ENCODE measurements around the gene ZDHHC19.
A peak's percentile ranks its signal among the peaks of the same experiment; 100 is the strongest.
"Not testable (repeated sequence)": the region's sequence is repeated elsewhere in the genome, so short reads cannot be mapped to it uniquely, and the experiment has no call there.

Gene ZDHHC19

DNA sequence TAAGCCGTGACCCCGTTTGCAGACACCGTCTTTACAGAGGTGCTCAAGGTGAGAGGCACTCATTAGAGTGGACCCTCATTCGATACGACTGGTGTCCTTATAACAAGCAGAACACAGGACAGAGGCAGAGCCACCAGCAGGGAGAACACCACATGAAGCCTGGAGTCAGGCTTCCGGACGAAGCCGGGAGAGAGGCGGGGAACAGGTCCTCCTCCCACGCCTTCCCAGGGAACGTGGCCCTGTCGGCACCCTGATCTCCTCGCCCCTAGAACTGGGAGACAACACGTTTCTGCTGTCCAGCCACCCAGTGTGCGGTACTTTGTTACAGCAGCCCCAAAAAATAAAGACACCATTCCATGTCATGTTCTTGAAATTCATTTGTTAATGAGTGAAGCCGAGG is 33.6 kb downstream of the ZDHHC19 start:
- no peak for DNase-seq

DNA sequence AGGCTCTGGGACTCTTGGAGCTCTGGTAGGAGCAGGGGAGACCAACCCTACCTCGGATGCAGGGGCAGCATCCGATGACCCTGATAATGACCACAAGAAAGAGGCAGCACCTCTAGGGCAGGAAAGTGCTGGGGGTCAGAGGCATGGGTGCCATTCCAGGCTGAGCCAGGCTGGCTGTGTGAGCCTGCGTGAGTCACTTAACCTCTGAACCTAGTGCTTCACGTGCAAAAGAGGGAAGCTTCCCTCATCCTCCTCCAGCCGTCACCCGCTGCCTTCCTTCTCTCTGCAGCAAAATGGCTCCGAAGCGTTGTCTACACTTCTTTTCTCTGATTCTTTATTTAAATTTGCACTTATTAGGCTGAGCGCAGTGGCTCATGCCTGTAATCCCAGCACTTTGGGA is 35.5 kb downstream of the ZDHHC19 start:
- no peak for DNase-seq

DNA sequence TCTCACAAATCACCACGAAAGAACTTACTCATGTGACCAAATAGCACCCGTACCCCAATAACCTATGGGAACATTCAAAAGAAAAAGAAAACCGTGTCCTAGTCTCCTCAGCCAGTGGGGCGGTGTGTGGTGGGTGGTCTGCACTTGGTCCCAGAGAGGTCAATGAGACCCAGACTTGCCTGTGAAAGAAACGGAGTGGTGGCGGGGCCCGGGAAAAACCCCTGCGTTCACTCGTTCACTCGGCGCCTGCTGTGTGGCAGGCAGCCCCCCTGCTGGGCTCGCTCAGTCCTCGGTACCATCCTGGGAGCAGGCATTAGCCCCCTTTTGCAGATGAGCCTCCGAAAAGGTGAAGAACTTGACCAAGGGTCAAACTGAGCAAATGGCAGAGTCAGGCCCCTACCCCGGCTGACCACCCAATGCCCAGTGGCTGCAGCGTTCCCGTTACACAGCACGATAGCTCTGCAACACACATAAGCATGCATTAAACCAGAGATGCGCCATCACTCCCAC is 36.0 kb downstream of the ZDHHC19 start:
- DNase-seq = no peak

DNA sequence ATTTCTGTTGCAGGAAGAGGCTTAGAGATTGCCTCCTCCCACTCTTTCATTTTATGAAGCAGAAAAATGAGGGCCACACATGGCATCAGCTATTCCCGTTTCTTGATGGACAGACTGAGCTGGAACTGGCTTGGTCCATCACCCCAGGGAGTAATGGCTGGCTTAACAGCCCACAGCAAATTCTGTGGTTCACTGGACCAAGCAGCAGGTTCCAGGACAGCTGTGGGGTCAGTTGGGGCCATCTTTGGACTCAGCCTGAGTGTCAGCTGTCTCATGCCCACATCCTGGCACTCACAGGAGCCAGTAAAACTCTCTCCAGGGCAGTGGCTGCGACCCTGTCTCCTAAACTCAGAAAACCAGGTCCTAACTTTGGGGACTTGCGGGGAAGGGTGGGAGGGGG is 36.5 kb downstream of the ZDHHC19 start:
- no peak for DNase-seq

DNA sequence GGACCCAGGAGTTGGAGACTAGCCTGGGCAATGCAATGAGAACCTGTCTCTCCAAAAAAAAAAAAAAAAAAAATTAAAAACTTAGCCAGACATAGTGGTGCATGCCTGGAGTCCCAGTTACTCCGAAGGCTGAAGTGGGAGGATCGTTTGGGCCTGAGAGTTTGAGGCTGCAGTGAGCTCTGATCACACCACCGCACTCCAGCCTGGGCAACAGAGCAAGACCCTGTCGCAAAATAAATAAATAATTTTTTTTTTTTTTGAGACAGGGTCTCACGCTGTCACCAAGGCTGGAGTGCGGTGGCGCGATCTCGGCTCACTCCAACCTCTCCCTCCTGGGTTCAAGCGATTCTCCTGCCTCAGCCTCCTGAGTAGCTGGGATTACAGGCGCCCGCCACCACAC is 40.9 kb downstream of the ZDHHC19 start:
- DNase-seq = not testable (repeated sequence)

DNA sequence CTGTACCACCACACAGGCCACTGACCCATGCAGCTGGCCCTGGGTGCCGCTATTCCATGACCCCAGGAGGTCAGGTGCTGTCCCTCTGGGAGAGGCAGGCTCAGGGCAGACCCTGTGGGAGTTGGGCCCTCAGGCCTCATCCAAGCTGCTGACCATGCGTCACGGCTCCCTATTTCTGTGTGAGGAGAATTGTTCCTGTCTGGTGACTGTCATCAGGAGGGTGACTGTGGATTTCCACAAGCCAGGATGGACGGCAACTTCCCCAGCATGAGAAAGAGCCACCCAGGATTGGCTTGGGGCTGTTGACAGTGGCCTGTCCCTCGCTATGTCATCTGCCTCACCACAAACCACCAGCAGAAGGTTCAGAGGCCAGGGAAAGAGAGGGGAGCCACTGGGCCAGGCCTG is 41.4 kb downstream of the ZDHHC19 start:
- DNase-seq = no peak

DNA sequence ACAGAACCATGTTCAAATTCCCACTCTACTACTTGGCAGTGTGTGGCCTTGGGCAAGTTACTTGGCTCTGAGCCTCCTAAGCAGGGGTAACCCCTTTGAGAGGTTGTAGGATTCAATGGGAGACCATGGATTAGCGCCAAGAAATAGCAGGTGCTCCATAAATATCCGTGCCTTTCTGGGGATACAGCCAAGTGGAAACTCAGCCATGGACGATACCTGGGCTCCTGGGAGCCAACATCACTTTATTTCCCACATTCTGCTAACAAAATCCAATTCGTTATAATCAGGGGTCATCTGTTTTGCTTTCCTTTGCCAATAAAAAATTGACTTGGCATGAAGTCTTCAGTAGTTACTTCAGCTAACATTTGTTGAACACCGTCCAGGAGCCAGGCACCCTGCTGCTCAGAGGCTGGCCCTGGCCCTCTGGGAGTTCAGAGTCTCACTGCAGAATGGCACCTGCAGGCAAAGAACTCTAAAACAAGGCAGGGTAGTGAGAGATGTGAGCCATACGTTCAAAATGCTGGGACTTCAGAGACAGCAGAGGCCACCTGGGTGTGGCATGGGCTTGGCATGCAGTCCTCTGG is 42.3 kb downstream of the ZDHHC19 start:
- DNase-seq = peak; percentile 100

DNA sequence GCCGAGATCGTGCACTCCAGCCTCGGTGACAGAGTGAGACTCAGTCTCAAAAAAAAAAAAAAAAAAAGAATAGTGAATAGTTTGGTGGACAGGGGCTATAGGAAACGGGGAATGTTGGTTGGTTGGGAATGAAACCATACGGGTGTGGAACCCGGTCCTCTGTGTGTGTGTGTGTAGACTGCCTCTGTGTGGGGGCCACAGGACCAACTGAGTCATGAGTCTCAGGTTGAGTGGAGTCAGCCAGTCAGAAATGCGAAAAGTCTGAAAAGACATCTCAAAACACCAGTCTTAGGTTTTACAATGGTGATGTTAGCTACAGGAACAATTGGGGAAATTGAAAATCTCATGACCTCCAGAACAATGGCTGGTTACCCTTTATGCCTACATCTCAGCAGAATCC is 44.5 kb downstream of the ZDHHC19 start:
- DNase-seq = no peak

DNA sequence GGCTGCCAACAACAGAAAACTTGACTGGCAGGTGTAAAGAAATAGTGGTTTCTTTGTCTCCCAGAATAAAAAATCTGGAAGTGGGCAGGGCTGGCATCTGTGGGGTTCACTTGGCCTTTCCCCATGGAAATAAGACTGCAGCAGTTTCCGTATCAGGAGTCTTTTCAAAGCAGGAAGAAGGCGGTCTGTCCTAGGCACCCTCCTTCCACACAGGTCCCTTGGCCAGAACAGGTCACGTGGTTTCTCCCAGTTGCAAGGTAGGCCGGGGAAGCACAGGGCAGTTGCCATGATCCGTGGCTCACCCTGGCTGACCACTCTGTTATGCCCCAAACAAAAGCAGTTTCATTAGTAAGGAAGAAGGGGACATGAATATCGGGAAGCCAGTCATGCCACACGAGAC is 45.4 kb downstream of the ZDHHC19 start:
- DNase-seq = no peak

DNA sequence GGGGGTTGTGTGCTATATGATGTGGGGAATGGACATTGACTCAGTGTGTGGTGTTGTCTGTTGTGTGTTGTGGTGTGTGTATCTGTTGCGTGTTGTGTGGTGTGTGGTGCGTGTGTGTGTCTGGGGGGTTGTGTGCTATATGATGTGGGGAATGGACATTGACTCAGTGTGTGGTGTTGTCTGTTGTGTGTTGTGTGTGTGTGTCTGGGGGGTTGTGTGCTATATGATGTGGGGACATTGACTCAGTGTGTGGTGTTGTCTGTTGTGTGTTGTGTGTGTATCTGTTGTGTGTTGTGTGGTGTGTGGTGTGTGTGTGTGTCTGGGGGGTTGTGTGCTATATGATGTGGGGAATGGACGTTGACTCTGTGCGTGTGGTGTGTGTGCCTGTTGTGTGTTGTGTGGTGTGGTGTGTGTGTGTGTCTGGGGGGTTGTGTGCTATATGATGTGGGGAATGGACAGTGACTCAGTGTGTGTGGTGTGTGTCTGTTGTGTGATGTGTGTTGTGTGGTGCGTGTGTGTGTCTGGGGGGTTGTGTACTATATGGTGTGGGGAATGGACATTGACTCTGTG is 46.1 kb downstream of the ZDHHC19 start:
- not testable (repeated sequence) for DNase-seq

DNA sequence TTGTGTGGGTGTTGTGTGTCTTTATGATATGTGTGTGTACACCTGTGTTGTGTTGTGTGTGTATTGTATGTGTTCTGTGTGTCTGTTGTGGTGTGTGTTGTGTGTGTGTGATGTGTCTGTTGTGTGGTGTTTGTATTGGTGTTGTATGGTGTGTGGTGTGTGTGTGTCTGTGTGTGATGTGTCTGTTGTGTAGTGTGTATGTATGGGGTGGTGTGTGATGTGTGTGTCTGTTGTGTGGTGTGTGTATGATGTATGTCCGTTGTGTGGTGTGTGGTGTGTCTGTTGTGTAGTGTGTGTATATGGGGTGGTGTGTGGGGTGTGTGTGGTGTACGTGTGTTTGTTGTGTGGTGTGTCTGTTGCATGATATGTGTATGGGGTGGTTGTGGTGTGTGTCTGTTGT is 46.6 kb downstream of the ZDHHC19 start:
- no peak for DNase-seq

DNA sequence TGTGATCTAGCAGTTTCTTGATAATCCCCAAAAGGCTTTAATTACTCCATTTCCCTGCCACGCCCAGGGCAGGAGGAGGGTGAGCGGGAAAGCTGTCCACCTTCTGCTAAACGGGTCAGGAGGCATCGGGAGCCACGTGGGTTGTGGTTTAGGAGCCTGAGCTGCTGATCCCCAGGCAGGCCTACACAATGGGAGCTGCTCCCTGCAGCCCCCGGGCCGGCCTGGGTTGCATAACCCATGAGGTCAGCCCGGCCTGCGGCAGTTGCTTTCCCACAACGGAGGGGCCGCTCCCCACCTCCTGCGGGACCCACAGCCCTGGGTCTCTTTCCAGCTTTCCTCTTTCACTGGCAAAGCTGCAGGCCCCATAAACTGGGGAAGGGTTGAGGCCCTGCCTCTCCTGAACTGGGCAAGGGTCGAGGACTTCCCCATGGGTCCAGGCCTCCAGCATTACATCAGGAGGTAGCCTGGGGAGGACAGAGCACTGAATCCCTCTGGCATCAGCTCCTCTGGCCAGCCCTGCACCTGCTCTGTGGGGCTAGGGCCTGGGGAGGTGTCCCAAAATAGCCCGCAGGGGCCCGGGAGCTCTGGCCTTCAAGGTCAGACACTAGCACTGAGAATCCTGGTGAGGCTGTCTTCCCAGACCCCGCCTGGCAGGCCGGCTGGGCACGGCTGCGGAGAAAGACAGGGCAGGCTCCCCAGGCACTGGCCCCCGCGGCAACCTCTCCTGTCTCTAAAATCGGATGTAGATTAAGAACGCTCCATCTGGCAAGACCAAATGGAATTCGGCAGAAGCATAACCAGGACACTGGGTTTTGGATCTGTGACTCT is 47.3 kb downstream of the ZDHHC19 start:
- no peak for DNase-seq

DNA sequence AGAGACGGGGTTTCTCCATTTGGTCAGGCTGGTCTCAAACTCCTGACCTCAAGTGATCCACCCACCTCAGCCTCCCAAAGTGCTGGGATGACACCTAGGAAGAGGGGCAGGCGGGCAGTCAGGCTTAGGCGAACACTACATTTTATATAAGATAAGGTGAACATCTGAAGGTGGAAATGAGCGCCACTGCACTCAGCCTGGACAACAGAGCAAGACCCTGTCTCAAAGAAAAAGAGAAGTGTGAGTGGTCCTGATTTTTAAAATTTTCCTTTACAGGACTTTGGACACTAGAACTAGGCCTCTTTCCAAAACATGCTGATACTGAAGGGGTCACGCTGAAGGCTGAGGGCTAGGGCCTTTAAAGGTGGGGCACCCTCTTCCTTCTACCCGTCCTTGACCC is 48.0 kb downstream of the ZDHHC19 start:
- DNase-seq = no peak

DNA sequence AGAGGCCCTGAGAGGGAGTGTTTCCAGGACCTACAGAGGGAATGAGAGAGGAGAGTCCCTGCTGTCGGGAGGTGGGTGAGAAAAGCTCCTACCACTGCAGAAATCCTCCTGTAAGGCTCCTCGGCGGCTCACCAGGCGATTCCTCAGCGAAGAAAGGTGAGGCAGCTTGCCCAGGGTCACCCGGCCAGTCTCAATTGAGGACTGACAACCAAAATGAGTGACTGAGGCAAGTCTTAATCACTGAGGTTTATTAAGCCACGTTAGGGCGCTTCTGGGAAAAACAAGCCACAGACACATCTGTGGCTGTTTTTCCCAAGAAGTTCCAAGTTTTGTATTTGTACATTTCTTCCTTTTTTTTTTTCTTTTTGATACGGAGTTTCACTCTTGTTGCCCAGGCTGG is 48.5 kb downstream of the ZDHHC19 start:
- DNase-seq = no peak

DNA sequence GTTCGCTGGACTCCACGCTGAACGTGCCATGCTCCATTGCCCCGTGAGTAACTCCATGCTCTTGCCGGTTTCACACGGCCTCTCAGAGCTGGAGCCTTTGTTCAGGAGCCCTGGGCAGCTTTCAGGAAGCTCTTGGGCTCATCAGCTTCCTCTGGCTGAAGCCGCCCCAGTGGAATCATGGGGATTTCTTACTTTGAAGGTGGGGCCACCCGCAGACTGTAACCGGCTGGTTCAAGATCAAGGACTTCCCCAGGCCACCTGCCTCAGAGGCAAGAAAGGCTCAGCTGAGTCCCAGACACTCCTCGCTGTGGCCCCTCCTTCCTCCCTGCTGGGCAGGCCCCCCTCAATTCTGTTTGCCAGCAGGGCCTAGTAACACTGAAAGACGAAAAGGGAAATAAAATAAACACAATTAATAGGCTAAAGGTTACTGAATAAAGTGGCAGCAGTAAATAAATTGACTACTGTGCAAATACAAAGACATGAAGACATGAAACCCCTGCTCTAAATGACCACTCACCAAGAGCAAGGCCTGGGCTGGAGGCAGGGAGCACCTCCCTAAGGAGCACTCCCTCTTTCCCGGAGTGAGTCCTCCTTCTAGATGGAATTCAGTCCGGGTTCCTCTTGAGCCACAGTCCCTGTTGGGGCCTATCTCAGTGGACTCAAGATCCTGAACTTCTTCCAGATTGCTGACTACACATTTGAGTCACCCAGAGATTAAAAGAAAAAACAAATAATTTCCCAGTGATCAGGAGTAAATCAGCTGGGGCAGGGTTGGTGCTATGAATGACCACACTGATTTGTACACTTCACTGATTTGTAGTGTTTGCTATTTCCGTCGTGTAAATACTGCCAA is 51.0 kb downstream of the ZDHHC19 start:
- no peak for DNase-seq

DNA sequence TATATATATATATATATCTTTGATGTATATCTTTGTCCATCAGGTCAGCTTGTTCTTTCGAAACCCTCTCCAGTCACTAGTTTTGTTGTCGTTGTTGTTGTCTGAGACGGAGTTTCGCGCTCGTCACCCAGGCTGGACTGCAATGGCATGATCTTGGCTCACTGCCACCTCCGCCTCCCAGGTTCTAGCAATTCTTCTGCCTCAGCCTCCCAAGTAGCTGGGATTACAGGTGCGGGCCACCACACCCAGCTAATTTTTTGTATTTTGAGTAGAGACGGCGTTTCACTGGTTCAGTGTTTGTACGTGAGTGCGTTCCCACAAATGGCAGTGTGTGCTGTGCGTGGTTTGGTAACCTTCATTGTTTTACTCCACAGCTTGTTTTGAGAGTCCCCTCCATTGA is 51.7 kb downstream of the ZDHHC19 start:
- no peak for DNase-seq

DNA sequence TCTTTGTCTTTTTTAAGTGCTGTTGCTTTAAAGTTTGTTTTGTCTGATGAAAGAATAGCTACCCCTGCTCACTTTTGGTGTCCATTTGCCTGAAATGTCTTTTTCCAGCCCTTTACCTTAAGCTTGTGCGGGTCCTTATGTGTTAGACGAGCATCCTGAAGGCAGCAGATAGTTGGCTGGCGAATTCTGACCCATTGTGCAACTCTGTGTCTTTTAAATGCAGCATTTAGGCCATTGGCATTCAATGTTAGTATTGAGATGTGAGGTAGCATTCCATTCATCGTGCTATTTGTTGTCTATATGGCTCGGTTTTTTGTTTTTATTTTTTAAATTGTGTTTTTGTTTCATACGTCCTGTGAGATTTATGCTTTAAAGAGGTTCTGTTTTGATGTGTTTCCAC is 55.0 kb downstream of the ZDHHC19 start:
- no peak for DNase-seq

DNA sequence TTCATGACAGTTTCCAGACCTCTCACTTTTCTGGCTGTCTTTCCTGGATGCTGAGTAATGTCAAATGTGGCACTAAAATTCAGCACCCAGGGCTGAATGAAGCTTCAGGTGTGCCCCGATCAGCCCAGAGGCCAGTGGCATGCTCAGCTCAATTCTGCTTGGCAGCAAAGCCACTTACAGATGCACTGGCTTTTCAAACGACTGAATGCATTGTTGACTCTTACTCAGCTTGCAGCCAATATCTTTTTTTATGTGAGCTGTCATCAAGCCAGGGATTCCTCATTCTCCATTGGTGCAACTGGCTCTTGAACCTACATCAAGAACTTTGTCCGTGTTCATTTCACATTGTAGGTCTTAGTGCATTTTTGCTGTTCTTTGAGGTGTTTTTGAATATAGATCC is 60.7 kb downstream of the ZDHHC19 start:
- DNase-seq = peak; percentile 32

DNA sequence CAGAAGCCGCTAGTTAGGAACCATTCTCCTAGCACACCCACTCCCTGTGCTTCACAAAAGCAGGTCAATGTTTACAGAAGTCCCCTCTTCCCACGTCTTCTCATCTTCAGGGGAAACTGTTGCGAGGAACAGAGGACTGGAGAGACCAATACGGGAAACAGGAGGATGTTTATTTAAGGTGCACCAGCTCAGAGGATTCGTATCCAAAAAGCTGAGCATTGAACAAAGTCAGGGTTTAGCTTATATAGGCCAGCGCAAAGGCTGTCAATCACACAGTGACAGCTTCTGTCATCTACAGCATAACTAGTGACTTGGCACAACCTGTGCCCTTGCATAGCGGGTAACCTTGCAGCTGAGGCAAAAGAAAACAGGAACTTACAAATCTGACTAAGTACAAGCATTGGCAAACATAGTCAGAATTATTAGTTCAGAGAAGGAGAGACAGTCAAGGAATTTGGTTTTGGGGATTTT is 61.3 kb downstream of the ZDHHC19 start:
- DNase-seq = no peak

DNA sequence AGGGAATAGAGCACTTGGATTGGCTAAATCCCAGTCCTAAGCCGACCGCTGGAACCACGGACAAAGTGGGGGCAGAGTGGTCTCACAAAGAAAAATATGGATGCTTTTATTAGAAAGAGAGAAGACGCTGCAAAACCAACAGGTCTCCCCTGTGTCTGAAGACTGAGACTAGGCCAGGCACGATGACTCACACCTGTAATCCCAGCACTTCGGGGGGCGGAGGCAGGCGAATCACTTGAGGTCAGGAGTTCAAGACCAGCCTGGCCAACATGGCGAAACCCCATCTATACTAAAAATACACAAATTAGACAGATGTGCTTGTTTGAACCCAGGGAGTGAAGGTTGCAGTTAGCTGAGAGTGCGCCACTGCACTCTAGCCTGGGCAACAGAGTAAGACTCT is 61.8 kb downstream of the ZDHHC19 start:
- no peak for DNase-seq

Measured in NCI-H1105 treated with DMSO at 0.1 percent for 48 hours (cell line).